ENCODE data around the gene ACKR2.

DNA sequence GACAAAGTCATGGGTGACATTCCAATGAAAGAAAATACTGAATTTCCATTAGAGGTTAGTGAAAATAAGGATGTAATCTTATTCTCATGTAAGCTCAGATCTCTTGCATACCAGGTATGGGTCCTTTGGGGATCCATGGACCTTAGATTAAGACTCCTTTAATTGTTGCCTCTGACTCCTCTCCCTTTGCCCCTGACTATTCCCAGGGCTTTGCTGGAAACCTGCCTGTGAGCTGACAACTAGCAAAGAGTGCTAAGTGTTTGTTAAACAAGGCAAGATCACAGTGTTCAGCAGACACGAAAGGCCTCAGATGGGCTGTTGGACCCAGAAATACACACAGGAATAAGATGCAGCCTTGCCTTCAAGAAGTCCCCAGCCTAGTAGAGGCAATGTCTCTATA lies 32.1 kb downstream of the ACKR2 start:
- TF ChIP-seq, protein P1, sequence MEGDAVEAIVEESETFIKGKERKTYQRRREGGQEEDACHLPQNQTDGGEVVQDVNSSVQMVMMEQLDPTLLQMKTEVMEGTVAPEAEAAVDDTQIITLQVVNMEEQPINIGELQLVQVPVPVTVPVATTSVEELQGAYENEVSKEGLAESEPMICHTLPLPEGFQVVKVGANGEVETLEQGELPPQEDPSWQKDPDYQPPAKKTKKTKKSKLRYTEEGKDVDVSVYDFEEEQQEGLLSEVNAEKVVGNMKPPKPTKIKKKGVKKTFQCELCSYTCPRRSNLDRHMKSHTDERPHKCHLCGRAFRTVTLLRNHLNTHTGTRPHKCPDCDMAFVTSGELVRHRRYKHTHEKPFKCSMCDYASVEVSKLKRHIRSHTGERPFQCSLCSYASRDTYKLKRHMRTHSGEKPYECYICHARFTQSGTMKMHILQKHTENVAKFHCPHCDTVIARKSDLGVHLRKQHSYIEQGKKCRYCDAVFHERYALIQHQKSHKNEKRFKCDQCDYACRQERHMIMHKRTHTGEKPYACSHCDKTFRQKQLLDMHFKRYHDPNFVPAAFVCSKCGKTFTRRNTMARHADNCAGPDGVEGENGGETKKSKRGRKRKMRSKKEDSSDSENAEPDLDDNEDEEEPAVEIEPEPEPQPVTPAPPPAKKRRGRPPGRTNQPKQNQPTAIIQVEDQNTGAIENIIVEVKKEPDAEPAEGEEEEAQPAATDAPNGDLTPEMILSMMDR (IDR thresholded peaks at IDR 0.05; ENCODE audit: low read depth, low read length): no peak
- TF ChIP-seq EZH2phosphoT487 (IDR thresholded peaks at IDR 0.05; ENCODE audit: low read depth): no peak
